HEK293T (cell line): ENCODE results near the gene GATAD2A.

Experiments
- ARNT ChIP-seq: fragments of 450-650 bp; IDR thresholded peaks from 2 replicates; pipeline ENCODE4 v1.6.1; 2017; ENCODE audit warnings: mild to moderate bottlenecking
- BHLHE40 ChIP-seq: fragments of 450-650 bp; IDR thresholded peaks from 2 replicates; pipeline ENCODE4 v1.6.1; 2016; ENCODE audit warnings: mild to moderate bottlenecking, moderate library complexity, borderline replicate concordance
- ELF4 ChIP-seq: fragments of 450-650 bp; IDR thresholded peaks from 2 replicates; pipeline ENCODE4 v1.6.1; 2017; ENCODE audit warnings: antibody characterized with exemption
- FOXA1 ChIP-seq: fragments of 450-650 bp; IDR thresholded peaks from 2 replicates; pipeline ENCODE4 v1.6.1; 2016; ENCODE audit warnings: mild to moderate bottlenecking
- L3MBTL2 ChIP-seq: fragments of 450-650 bp; conservative IDR thresholded peaks from 2 replicates; pipeline ENCODE4 v1.6.1; 2016; ENCODE audit warnings: mild to moderate bottlenecking
- NFRKB ChIP-seq: fragments of 450-650 bp; IDR thresholded peaks from 2 replicates; pipeline ENCODE4 v1.6.1; 2016; ENCODE audit warnings: mild to moderate bottlenecking, moderate library complexity
- SUZ12 ChIP-seq: fragments of 450-650 bp; IDR thresholded peaks from 2 replicates; pipeline ENCODE4 v1.6.1; 2016; ENCODE audit warnings: mild to moderate bottlenecking
- TARDBP ChIP-seq: fragments of 450-650 bp; IDR thresholded peaks from 2 replicates; pipeline ENCODE4 v1.6.1; 2016
- ZNF384 ChIP-seq: fragments of 450-650 bp; IDR thresholded peaks from 2 replicates; pipeline ENCODE4 v1.6.1; 2016
- TF ChIP-seq, protein P1 (sequence below): fragments of 450-650 bp; IDR thresholded peaks from 2 replicates; pipeline ENCODE4 v1.6.1; 2016

DNA sequence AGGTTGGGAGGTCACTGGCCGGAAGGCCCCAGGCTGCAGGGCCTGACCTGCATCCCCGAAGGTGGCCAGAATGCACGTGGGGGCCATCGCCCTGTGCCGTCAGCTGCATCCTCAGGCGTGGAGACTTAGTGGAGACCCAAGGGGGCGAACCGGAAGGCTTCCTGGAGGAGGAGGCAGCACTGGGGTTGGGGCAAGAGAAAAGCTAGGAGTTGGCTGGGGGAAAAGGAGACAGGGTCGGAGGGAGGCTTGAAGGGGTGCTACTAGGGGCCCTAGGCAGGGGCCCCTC lies 121.8 kb downstream of the GATAD2A start:
- TF ChIP-seq ELF4 (no peak), NFRKB (no peak), SUZ12 (no peak), ZNF384 (no peak), ARNT (no peak), L3MBTL2 (no peak), TARDBP (no peak), FOXA1 (no peak), BHLHE40 (no peak)
- TF ChIP-seq, protein P1, sequence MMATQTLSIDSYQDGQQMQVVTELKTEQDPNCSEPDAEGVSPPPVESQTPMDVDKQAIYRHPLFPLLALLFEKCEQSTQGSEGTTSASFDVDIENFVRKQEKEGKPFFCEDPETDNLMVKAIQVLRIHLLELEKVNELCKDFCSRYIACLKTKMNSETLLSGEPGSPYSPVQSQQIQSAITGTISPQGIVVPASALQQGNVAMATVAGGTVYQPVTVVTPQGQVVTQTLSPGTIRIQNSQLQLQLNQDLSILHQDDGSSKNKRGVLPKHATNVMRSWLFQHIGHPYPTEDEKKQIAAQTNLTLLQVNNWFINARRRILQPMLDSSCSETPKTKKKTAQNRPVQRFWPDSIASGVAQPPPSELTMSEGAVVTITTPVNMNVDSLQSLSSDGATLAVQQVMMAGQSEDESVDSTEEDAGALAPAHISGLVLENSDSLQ, result no peak
